Smooth muscle cell (in vitro differentiated cells): ENCODE data around the gene ERLEC1. TPM values are rescaled to one million over a fixed set of nuclear protein-coding genes. Genes with fewer than 3 reads are reported as not detected.
"Not testable (repeated sequence)": the region's sequence is repeated elsewhere in the genome, so short reads cannot be mapped to it uniquely, and the experiment has no call there.

Experiments
- DNase-seq: peaks from one replicate; lab custom pipeline; 2025; ENCODE audit not compliant: unreplicated experiment; lab: John Stamatoyannopoulos, UW
- H2AFZ ChIP-seq: fragments of 200-600 bp; sonication (generic); 2 replicates; pipeline ENCODE4 v1.6.0; 2016; ENCODE audit warnings: antibody characterized with exemption, low read depth, mild to moderate bottlenecking
- H3F3A ChIP-seq: fragments of 200-600 bp; sonication (generic); 2 replicates; pipeline ENCODE4 v1.6.0; 2017; ENCODE audit warnings: antibody characterized with exemption, low read depth
- H3K27ac ChIP-seq: fragments of 200-600 bp; sonication (generic); 2 replicates; pipeline ENCODE4 v1.5.1; 2016; ENCODE audit warnings: low read depth, mild to moderate bottlenecking
- H3K27me3 ChIP-seq: fragments of 200-600 bp; sonication (generic); 2 replicates; pipeline ENCODE4 v1.6.1; 2016; ENCODE audit warnings: low read depth, mild to moderate bottlenecking
- H3K36me3 ChIP-seq: fragments of 200-600 bp; sonication (generic); 2 replicates; pipeline ENCODE4 v1.5.1; 2016; ENCODE audit warnings: low read depth
- H3K4me1 ChIP-seq: fragments of 200-600 bp; sonication (generic); 2 replicates; pipeline ENCODE4 v1.5.1; 2016; ENCODE audit warnings: low read depth
- H3K4me2 ChIP-seq: fragments of 200-600 bp; sonication (generic); 2 replicates; pipeline ENCODE4 v1.6.0; 2016; ENCODE audit warnings: mild to moderate bottlenecking
- H3K4me3 ChIP-seq: fragments of 200-600 bp; sonication (generic); 2 replicates; pipeline ENCODE4 v1.5.1; 2016; ENCODE audit warnings: mild to moderate bottlenecking
- H3K79me2 ChIP-seq: fragments of 200-600 bp; sonication (generic); 2 replicates; pipeline ENCODE4 v1.6.0; 2016; ENCODE audit warnings: low read depth, mild to moderate bottlenecking
- H3K9ac ChIP-seq: fragments of 200-600 bp; sonication (generic); 2 replicates; pipeline ENCODE4 v1.6.0; 2016; ENCODE audit warnings: low read depth
- H3K9me3 ChIP-seq: fragments of 200-600 bp; sonication (generic); replicated peaks from 2 replicates; pipeline ENCODE4 v1.5.1; 2016; ENCODE audit warnings: low read depth
- H4K20me1 ChIP-seq: fragments of 200-600 bp; sonication (generic); 2 replicates; pipeline ENCODE4 v1.6.0; 2016; ENCODE audit warnings: low read depth
- CTCF ChIP-seq: fragments of 200-600 bp; sonication (generic); IDR thresholded peaks from 2 replicates; pipeline ENCODE4 v1.5.1; 2017; ENCODE audit warnings: borderline replicate concordance, mild to moderate bottlenecking, antibody characterized with exemption; ENCODE audit not compliant: insufficient read depth, poor library complexity, severe bottlenecking
- WGBS: methylation state at CpG from one replicate; pipeline ENCODE4 v1.1.7; 2016; ENCODE audit warnings: low lambda C conversion rate; 5-methylcytosine and 5-hydroxymethylcytosine counted together
- polyA plus RNA-seq: library from polyadenylated mRNA; unstranded; fragments of >200 nt; fragmentation: Nextera tagmentation; extraction: Ambion mirVana; gene quantifications from 2 replicates; pipeline ENCODE4 v1.2.1, GENCODE V29; 2016
- total RNA-seq: library from RNA; depleted of rRNA; stranded (reverse); fragments of >200 nt; gene quantifications from 2 replicates; pipeline ENCODE4 v1.2.3, GENCODE V29; 2014

The ERLEC1 gene
- total and polyA plus RNA-seq, 2 experiments from 2014 or later: 94.0 to 106 TPM

- 94% methylated on average over 9 of the region's 9 CpGs for WGBS
Observed at GRCh38 chr2:53820048-53820447, 33.2 kb downstream of the ERLEC1 start.

GRCh38 chr2:53820711-53821110 is 33.9 kb downstream of the ERLEC1 start:
- Histone ChIP-seq H3K4me1 (no peaks in the 10 kb centered on the region), H3K9me3 (no peaks in the 10 kb centered on the region), H2AFZ (no peak overlapping the region), H3K27ac (no peak overlapping the region), H3F3A (no peaks in the 10 kb centered on the region), H3K9ac (no peak overlapping the region), H3K27me3 (no peaks in the 10 kb centered on the region), H3K4me2 (no peak overlapping the region), H3K36me3 (peaks cover 25% of the 10 kb centered on the region), H3K79me2 (no peaks in the 10 kb centered on the region), H4K20me1 (no peaks in the 10 kb centered on the region), H3K4me3 (no peak overlapping the region)
- no peak for DNase-seq
- WGBS: 94% methylated on average over 4 of the region's 4 CpGs
- TF ChIP-seq CTCF: no peak

More at GRCh38 chr2:53820048-53820447, 33.2 kb downstream of the ERLEC1 start:
- H3K27ac ChIP-seq: no peak overlapping the region
- H4K20me1 ChIP-seq: no peaks in the 10 kb centered on the region
- H2AFZ ChIP-seq: no peak overlapping the region
- TF ChIP-seq CTCF: no peak
- no peak overlapping the region for H3K4me2 ChIP-seq
- no peak overlapping the region for H3K4me3 ChIP-seq
- no peaks in the 10 kb centered on the region for H3K27me3 ChIP-seq
- H3K4me1 ChIP-seq: no peaks in the 10 kb centered on the region
- no peak for DNase-seq
- H3K79me2 ChIP-seq: no peaks in the 10 kb centered on the region
- H3K9me3 ChIP-seq: no peaks in the 10 kb centered on the region
- H3K36me3 ChIP-seq: peaks cover 25% of the 10 kb centered on the region
- H3K9ac ChIP-seq: no peak overlapping the region
- H3F3A ChIP-seq: no peaks in the 10 kb centered on the region

- Histone ChIP-seq H3K4me1 (no peaks in the 10 kb centered on the region), H2AFZ (no peak overlapping the region), H4K20me1 (no peaks in the 10 kb centered on the region), H3K9ac (no peak overlapping the region), H3K79me2 (no peaks in the 10 kb centered on the region), H3F3A (no peaks in the 10 kb centered on the region), H3K4me3 (no peak overlapping the region), H3K9me3 (no peaks in the 10 kb centered on the region), H3K4me2 (no peak overlapping the region), H3K36me3 (peaks cover 22% of the 10 kb centered on the region), H3K27ac (no peak overlapping the region), H3K27me3 (no peaks in the 10 kb centered on the region)
- TF ChIP-seq CTCF: no peak
- DNase-seq: no peak
- 98% methylated on average over 6 of the region's 6 CpGs for WGBS
Observed at GRCh38 chr2:53821810-53822209, 35.0 kb downstream of the ERLEC1 start.

- H3K27me3 ChIP-seq, H3K9ac ChIP-seq, H3K79me2 ChIP-seq: not testable (repeated sequence)
Observed at GRCh38 chr2:53823639-53824038, 36.8 kb downstream of the ERLEC1 start.

More at GRCh38 chr2:53823639-53824038, 36.8 kb downstream of the ERLEC1 start:
- not testable (repeated sequence) for H3K4me3 ChIP-seq, H3K36me3 ChIP-seq, H3K4me2 ChIP-seq, H3K27ac ChIP-seq, H3K4me1 ChIP-seq, H3K9me3 ChIP-seq, DNase-seq, H2AFZ ChIP-seq, H3F3A ChIP-seq, H4K20me1 ChIP-seq
- WGBS: 91% methylated on average over 9 of the region's 9 CpGs
